ENCODE measurements around the gene PLA2G2C.

Gene PLA2G2C

DNA sequence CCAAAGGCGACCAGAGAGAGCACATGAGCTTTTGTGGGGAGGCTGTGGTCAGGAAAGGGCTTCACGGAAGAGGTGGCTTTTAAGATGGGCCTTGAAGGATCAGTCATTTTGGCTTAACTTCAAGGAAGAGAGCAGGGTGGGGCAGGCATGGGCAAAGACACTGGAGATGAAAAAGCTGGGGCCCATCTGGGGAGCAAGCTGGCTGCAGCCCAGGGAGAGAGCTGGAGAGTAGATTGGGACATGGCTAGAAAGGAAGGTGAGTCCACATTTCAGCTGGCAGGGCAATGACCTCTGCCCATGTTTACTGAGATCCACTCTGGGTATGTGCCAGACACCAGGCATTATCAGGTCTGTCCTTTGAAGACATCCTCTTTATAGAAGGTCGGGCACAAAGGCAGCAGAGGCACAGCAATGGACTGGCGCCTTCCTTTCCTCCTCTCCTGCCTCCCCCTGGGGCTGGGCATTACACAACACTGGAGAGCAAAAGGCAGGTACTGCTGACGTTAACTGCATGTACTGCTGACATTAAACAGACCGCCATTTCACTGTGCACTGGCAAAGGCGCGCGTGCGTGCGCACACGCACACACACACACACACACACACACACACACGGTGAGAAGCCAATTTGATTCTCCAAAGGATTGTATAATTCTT, 2.6 kb downstream of the PLA2G2C start:
- DNase-seq (ENCODE audit: low spot score): peak; percentile 47

DNA sequence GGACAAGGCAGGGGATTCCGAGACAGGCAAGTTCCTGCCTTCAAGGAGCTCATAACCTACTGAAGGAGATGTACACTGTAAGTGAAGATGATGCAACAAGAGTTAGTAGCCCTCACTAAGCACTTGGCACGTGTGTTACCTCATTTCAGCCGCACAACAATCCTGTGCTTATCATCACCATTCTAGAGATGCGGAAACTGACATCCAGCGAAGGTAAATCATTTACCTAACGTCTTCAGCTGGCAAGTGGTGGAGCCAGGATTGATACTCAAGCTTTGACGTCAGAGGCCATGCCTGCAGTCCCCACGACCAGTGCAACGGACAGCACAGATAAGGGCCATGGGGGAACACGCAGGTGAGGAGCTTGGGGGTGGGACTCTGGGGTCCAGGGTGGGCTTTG, 3.3 kb downstream of the PLA2G2C start:
- DNase-seq (ENCODE audit: low spot score): no peak

DNA sequence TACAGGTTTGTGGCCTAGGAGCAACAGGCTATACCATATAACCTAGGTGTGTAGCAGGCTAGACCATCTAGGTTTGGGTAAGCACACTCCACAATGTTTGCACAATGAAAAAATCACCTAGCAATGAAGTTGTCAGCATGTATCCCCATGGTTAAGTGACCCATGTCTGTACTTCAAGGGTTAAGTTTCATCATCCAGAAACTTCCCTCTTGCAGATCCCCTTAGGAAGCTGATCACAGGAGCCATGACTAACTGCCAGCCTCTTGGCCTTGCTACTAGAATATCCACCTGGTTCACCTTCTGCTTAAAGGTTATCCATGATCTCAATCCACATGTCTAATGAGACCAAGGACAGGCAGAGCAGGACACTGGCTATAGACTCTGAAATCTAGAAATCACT, 3.9 kb downstream of the PLA2G2C start:
- DNase-seq (ENCODE audit: low spot score): no peak

DNA sequence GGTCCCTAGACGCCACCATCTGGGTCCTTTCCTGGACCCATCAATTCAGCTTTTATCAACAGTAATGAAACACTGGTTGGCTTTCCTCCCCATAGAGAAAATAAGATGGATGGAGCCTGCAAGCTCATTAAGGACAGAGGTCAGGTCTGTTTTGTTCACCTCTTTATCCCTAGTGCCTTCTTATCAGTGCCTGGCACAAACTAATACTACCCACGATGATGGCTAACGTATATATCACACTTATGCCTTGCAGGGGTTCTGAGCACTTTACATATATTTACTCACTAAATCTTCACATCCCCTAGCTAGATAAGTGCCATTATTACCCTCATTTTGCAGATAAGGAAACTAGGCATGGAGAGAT, 5.5 kb downstream of the PLA2G2C start:
- no peak for DNase-seq (ENCODE audit: low spot score)

DNA sequence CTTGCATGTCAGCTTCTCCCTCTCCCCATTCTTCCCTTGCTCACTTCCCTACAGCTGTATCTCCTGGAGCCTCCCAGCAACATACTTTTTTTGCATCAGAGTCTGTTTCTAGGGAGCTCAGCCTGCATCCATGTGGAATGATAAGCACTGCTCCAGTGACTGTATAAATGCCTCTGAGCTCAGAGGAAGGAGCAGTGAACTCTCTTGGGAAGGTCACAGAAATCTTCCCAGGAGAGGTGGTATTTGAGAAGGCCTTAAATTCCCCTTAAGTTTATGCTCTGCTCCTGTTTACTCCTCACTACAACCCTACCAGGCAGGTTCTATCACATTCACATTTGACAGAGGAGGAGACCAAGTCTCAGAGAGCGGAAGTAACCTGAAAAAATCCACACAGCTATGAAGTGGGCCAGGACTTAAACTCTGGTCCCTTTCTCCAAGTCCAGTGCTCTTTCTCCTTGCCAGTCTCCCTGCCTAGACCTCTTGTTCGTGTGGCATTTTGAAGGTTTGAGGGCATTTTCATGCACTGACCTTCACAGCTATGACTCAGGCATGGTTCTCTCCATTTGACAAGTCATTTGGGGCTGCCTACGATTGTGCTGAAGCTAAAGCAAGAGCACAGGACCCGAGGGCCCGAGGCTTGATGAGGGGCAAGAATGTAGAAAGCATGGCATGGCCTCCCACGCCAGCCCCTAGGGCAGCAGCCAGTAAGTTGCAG, 6.0 kb downstream of the PLA2G2C start:
- no peak for DNase-seq (ENCODE audit: low spot score)

DNA sequence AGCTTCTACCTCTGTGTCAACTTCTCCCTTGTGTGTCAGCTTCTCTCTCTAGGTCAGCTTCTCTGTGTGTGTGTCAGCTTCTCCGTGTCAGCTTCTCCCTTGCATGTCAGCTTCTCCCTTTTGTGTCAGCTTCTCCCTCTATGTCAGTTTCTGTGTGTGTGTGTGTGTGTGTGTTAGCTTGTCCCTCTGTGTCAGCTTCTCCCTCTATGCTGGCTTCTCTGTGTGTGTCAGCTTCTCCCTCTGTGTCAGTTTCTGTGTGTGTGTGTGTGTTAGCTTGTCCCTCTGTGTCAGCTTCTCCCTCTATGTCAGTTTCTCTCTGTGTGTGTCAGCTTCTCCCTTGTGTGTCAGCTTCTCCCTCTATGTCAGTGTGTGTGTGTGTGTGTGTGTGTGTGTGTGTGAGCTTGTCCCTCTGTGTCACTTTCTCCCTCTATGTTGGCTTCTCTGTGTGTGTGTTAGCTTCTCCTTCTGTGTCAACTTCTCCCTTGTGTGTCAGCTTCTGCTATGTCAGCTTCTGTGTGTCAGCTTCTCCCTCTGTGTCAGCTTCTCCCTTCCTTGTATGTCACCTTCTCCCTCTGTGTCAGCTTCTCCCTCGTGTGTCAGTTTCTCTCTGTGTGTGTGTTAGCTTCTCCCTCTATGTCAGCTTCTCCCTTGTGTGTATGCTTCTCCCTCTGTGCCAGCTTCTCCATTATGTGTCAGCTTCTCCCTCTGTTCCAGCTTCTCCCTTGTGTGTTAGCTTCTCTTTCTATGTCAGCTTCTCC, 6.8 kb downstream of the PLA2G2C start:
- DNase-seq (ENCODE audit: low spot score): no peak

DNA sequence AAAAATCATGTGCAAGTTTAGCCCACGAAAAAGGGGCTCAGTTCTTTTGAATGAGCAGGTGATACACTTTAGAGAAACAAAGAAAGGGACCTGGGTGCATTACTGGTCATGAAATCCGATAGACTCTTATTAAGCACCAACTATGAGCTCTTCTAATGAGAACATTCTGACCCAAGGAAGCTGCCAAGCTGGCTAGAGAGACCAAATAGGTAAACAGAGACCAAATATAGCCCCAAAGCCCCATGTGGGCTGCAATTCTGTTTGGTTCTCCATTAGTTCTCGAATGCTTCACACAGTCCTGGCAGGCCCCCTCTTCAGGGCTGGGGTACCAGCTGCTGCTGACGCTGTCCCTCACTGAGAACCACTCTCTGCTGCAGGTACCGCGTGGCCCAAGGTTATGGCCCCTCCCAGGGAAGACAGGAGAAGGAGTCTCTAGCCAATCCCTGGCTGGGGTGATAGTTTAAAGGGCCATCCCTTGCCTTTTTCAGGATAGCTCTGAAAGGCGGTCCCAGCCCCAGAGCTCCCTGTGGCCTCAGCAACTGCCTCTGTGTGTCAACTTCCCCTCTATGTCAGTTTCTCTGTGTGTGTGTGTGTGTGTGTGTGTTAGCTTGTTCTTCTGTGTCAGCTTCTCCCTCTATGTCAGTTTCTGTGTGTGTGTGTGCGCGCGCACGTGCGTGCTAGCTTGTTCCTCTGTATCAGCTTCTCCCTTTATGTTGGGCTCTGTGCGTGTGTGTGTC, 7.5 kb downstream of the PLA2G2C start:
- no peak for DNase-seq (ENCODE audit: low spot score)

DNA sequence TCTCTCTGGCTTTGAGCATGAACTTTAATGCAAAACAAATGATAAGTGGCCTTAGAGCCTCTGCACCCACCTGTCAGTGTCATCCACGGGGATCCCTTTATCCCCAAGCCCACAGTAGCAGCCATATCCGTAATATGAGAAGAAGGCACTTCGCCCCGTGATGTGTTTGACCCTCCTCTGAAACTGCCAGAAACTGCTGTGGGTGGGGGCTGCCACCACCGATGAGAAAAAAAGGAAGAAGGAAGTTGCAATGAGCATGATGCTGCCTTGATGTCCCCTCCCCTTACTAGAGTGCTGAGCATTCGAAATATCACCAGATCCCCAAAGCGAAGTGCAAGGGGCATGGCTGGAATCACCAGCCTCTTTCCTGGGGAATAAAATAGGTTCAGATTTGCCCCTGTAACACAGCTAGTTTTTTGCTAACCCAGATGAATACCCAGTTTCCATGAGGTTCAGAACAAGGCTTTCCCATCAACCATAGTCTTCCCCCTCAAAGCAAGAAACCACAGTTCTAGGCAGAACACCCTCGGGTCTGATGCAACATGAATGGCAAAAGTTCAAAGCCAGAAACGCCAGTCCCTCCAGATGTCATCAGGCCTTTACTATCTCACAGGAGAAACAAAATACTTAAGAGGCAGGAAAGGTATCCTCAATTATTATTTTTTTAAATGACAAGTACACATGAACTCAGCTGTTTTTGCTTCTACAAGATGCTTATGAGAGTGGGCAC, 11.2 kb downstream of the PLA2G2C start:
- DNase-seq (ENCODE audit: low spot score): no peak

DNA sequence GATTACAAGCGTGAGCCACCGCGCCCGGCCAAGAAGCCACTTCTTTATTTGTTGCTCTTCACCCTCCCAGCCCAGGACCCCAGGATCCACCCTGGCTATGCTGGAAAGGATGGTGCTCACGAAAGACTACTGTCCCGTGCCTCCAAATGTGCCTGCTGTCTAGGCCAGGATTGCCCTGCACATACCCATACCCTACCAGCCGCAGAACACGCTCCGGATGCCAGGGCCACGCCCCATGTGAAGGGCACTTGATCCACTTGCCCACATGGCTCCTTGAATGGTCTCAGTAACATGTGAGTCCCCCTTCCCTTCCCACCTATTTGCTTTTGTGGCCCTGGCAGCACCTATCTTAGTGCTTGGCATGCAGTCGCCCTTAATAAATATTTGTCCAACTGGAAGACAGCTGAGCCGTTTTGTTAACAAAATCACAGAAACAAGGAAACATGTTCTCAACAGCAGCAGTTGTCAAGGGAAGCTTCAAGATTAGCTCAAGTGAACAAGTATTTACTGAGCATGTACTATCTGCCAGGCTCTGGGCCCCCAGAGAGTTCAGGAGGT, 14.2 kb downstream of the PLA2G2C start:
- DNase-seq (ENCODE audit: low spot score): no peak

DNA sequence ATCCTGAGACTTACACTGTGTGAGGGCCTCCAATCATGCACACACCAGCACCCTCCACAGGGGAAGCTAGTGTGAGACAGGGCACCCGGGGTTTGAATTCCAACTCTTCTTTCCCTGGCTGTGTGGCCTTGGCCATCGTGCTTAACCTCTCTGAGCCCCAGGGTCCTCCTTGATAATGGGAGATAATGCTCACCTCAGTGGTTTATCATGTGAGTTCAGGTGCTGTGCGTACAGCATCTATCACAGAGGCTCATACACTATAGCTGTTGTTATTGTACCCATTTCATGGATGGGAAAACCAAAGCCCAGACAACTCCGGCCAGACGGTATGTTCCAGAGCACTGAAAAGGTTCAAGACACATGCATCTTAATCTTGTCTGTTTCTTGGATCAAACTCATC, 16.4 kb downstream of the PLA2G2C start:
- DNase-seq (ENCODE audit: low spot score): no peak

DNA sequence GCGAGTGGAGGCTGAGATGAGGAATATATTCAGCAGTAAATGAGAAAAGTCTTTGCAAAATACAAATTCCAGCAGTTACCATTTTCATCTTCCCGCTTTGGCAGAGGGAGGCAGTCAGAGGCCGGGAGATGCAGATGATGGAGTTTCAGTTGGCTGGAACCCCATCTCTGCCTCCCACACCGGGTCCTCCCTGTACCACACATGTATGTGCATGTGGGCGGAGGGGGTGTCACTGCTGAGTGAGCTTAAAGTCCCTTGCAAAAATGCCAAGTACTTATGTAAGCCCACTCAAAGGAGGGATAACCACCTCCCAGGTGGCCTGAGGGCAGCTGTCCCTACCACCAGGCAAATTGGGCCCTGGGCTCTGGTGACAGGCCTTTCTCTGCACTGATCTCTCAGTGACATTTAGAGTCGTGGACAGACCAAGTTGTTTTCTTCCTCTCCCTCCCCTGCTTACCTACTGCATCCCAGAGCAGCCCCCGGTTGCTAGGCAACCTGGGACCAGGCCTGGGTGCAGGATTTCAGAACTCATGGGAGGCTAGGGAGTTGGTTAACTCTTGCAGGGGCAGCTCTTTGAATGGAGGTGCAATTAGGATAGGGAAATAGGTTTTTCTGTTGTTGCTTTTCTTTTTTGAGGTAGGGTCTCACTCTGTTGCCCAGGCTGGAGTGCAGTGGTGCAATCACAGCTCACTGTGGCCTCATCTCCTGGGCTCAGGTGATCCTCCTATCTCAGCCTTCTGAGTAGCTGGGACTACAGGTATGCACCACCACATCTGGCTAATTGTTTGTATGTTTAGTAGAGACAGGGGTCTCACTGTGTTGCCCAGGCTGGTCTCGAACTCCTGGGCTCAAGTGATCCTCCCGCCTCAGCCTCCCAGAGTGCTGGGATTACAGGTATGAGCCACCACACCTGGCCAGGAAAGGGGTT, 17.5 kb downstream of the PLA2G2C start:
- no peak for DNase-seq (ENCODE audit: low spot score)

DNA sequence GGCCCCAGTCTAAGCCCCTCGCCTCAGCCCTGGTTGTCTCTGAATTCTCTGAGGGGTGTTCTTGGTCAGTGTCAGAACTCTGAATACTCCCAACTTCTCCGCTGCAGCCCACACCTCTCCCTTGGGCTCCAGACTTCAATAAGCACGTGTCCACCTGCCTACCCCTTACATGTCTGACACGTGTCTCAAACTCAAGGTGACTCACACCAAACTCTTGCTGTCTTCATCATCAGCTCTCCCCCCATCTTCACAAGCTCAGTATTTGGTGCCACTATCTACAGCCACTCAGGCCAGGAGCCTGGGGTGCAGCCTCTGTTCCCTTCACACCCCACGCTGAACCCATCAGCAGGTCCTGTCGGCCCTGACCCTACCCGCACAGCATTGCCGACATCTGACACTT, 19.2 kb downstream of the PLA2G2C start:
- no peak for DNase-seq (ENCODE audit: low spot score)

DNA sequence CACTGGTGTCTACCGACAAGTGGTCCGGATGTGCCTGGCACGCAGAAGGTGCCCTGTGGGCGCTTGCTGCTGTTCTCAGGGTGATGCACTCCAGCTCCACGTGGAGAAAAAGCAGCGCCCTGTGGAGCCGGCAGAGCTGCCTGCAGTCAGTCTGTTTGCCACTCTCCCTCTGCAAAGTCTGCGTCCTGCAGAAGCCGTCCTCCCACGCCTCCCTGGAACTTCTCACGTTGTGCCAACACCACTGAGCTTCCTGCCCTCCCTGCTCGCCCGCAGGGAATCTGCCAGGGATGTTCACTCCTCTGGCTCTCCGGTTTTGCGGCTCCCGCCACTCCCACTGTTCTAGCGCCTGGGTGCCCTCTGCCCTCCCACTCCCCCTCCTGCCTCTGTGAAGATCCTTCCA, 20.3 kb downstream of the PLA2G2C start:
- no peak for DNase-seq (ENCODE audit: low spot score)

DNA sequence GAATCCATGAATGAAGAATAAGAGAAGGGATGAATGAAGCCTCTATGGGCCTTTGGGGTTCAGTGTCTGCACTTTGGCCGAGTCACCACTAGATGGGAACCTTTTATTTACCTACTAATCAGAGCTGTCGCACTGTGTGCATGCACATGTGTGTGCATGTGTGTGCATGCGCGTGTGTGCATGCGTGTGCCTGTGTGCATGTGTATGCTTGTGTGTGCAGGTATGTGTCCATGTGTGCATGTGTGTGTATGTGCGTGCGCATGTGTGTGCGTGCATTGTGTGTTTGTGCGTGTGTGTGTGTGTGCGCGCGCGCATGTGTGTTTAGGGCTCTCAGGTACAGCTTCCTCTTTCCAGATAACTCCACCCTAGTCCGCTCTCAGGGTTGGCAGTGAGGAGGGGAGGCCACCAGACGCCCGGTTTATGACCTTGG, 20.8 kb downstream of the PLA2G2C start:
- DNase-seq (ENCODE audit: low spot score): no peak

DNA sequence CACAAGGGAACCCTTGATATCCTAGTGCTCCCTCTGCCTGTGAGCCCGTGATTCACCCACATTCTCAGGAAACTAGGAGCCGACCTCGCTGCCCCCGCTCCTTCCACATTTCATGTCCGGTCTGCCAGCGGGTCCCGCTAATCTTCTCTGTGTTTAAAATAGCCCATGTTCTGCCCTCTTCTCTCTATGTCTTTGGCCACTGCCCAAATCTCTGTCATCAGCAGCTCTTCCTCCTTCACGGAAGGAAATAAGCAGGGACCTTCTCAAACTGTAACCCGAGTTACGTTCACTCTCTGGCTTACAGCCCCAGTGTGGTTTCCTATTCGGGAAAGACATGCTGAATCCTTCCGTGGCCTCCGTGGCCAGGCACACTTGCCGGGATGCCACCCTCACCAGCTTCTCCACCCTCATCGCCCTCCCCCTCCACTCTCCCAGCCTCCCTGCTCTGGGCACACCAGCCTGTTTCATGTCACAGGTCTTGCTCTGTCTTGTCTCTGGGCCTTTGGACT, 21.6 kb downstream of the PLA2G2C start:
- DNase-seq (ENCODE audit: low spot score): peak; percentile 41

DNA sequence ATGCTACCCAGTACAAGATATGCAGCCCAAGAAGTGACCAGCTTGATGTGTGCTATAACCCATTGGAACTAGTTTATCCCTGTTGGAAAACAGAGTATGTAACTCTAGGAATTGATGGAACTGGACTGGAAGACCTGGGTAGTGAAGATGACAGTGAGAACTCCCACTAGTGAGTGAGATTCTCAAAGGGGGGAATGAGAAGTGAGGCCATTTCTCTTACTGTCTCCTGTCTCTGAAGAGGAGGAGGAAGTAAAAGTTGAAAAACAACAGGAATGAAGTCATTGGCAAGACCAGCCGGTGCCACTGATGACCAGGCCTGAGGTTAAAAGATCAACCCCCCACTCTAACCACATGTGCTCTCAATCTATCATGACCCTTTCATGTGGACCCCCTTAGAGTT, 26.3 kb downstream of the PLA2G2C start:
- DNase-seq (ENCODE audit: low spot score): no peak

DNA sequence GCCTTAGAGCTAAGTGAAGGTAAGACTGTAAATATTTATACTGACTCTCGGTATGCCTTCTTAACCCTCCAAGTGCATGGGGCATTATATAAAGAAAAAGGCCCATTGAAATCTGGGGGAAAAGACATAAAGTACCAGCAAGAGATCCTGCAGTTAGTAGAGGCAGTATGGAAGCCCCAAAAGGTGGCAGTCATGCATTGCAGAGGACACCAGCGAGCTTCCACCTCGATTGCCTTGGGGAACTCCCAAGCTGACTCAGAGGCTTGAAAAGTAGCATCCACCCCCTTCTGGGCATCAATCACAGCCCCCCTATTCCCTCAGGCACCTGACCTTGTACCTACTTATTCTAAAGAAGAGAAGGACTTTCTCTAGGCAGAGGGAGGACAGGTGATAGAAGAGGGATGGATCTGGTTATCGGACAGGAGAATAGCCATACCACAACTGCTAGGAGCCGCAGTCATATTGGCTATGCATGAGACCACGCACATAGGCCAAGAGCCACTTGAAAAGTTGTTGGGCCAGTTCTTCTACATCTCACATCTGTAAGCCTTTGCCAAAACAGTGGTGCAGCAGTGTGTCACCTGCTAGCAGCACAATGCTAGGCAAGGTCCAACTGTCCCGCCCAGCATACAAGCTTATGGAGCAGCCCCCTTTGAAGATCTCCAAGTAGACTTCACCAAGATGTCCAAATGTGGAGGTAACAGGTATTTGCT, 27.8 kb downstream of the PLA2G2C start:
- DNase-seq (ENCODE audit: low spot score): no peak

DNA sequence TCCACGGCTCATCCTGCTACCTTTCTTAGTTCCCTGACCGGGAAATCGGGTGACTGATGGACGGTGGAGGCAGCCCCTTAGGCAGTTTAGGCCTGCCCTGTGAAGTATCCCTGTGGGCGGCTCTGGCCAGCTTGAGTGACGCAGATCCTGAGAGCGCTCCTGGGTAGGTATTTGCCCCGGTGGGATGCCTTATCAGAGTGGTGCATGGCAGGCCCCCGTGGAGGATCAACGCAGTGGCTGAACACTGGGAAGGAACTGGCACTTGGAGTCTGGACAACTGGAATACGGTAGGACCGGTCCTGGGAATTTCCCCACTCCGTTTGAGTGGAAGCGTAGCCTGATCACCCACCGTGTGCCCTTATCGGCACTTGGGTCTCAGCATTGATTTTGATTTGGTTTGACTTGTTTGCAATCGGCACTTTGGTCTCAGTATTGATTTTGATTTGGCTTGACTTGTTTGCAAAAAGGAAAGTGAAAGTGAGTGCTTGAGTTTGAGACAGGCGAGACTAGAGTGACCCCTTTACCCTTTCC, 32.0 kb downstream of the PLA2G2C start:
- no peak for DNase-seq (ENCODE audit: low spot score)

DNA sequence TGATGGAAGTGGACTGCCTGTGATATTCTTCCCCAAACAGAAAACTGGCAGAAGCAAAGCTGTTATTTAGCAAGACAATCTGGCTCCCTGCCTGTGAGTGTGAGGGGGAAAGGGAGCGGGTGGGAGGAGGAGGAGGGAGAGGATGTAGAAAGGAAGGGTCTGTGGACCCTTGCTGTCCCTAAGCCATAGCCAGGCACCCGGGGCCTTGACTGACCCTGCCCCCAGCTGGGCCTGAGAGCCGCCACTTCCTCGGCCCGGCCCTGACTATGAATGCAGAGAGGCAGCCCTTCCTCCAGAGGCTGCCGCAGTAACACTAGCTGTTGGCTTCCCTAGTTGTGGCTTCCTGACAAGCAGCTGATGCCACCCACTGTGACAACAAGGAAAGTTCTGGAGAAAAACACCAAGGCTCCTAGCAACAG, 33.3 kb downstream of the PLA2G2C start:
- DNase-seq (ENCODE audit: low spot score): peak; percentile 40
